Measurements from ENCODE around the gene NOL9. TPM values are rescaled to one million over a fixed set of nuclear protein-coding genes. Genes with fewer than 3 reads are reported as not detected.

NOL9 gene
- total RNA-seq, 3 donors from 2014 or later (not counting 1 experiment from before 2014, with no cell fraction given): 40.7 to 53.3 (median 52.0) TPM

- H3K4me3 ChIP-seq (ENCODE audit: low read length): no peak overlapping the region
- Mint-ChIP-seq H3K9me3 (no peaks in the 10 kb centered on the region), H3K27me3 (ENCODE audit: low read depth in 2 of 2) (peaks cover 23 to 28% of the 10 kb centered on the region in 2 donors), H3K36me3 (no peaks in the 10 kb centered on the region), H3K27ac (no peak overlapping the region), H3K4me1 (peaks cover 7 to 30% of the 10 kb centered on the region in 2 donors), H3K4me3 (no peak overlapping the region)
- ATAC-seq (no peak), DNase-seq (no peak)
- no peaks in the 10 kb centered on the region for H3K36me3 ChIP-seq (ENCODE audit: control insufficient read depth, insufficient read depth, low read length)
- no peak overlapping the region for H3K27ac ChIP-seq (ENCODE audit: low read length)
- intact Hi-C loops (cut with micrococcal nuclease): no loop called here
- H3K9me3 ChIP-seq (ENCODE audit: control insufficient read depth, insufficient read depth, low read length): no peaks in the 10 kb centered on the region
- no peak for TF ChIP-seq CTCF (IDR thresholded peaks at IDR 0.05)
- H3K4me1 ChIP-seq (ENCODE audit: control insufficient read depth, insufficient read depth, low read length): peaks cover 29% of the 10 kb centered on the region
- 86% methylated on average over 11 of the region's 13 CpGs for WGBS (ENCODE audit: insufficient coverage)
- H3K27me3 ChIP-seq (ENCODE audit: control insufficient read depth, insufficient read depth, low read length): peaks cover 25% of the 10 kb centered on the region
Measured at GRCh38 chr1:6488602-6489382, 65.5 kb downstream of the NOL9 start.

GRCh38 chr1:6487804-6488484, 66.4 kb downstream of the NOL9 start:
- H3K4me1 Mint-ChIP-seq: peaks cover 7 to 30% of the 10 kb centered on the region in 2 donors
- ATAC-seq (no peak), DNase-seq (no peak)
- Histone ChIP-seq H3K4me1 (ENCODE audit: control insufficient read depth, insufficient read depth, low read length) (peaks cover 29% of the 10 kb centered on the region), H3K27me3 (ENCODE audit: control insufficient read depth, insufficient read depth, low read length) (peaks cover 26% of the 10 kb centered on the region), H3K4me3 (ENCODE audit: low read length) (no peak overlapping the region), H3K36me3 (ENCODE audit: control insufficient read depth, insufficient read depth, low read length) (no peaks in the 10 kb centered on the region), H3K9me3 (ENCODE audit: control insufficient read depth, insufficient read depth, low read length) (no peaks in the 10 kb centered on the region), H3K27ac (ENCODE audit: low read length) (no peak overlapping the region)
- no peak overlapping the region for H3K27ac Mint-ChIP-seq
- WGBS (ENCODE audit: insufficient coverage): 93% methylated on average over 14 of the region's 14 CpGs
- H3K27me3 Mint-ChIP-seq (ENCODE audit: low read depth in 2 of 2): peaks cover 23 to 28% of the 10 kb centered on the region in 2 donors
- no peaks in the 10 kb centered on the region for H3K36me3 Mint-ChIP-seq
- no peaks in the 10 kb centered on the region for H3K9me3 Mint-ChIP-seq
- TF ChIP-seq CTCF (IDR thresholded peaks at IDR 0.05): no peak
- intact Hi-C loops (cut with micrococcal nuclease): no loop called here
- no peak overlapping the region for H3K4me3 Mint-ChIP-seq

- H3K4me3 Mint-ChIP-seq: no peak overlapping the region
- WGBS (ENCODE audit: insufficient coverage): 5% methylated on average over 15 of the region's 15 CpGs
- peaks cover 3 to 25% of the 10 kb centered on the region in 2 donors for H3K4me1 Mint-ChIP-seq
- Histone ChIP-seq H3K4me3 (ENCODE audit: low read length) (no peak overlapping the region), H3K9me3 (ENCODE audit: control insufficient read depth, insufficient read depth, low read length) (no peaks in the 10 kb centered on the region), H3K27ac (ENCODE audit: low read length) (no peak overlapping the region), H3K27me3 (ENCODE audit: control insufficient read depth, insufficient read depth, low read length) (peaks cover 29% of the 10 kb centered on the region), H3K4me1 (ENCODE audit: control insufficient read depth, insufficient read depth, low read length) (peaks cover 29% of the 10 kb centered on the region), H3K36me3 (ENCODE audit: control insufficient read depth, insufficient read depth, low read length) (no peaks in the 10 kb centered on the region)
- ATAC-seq (peak; percentile 73 to 82 (median 79)), DNase-seq (peak; percentile 74 to 92)
- H3K9me3 Mint-ChIP-seq: no peaks in the 10 kb centered on the region
- intact Hi-C loops (cut with micrococcal nuclease): loop anchor here (1.0 kb wide), 1 partner anchor 160 kb away; no protein-coding TSS in a partner anchor
- no peaks in the 10 kb centered on the region for H3K36me3 Mint-ChIP-seq
- H3K27me3 Mint-ChIP-seq (ENCODE audit: low read depth in 2 of 2): peaks cover 25 to 32% of the 10 kb centered on the region in 2 donors
- peak; percentile 75 for TF ChIP-seq CTCF (IDR thresholded peaks at IDR 0.05)
- H3K27ac Mint-ChIP-seq: no peak overlapping the region
Measured at GRCh38 chr1:6486433-6487011, 67.8 kb downstream of the NOL9 start.

Measured in natural killer cell (primary cell).